ENCODE data around the gene BGN. TPM values are rescaled to one million over a fixed set of nuclear protein-coding genes. Genes with fewer than 3 reads are reported as not detected.
A peak's percentile ranks its signal among the peaks of the same experiment; 100 is the strongest.

The BGN gene
- total RNA-seq, 1 donor from 2014 or later: 175 TPM

DNA sequence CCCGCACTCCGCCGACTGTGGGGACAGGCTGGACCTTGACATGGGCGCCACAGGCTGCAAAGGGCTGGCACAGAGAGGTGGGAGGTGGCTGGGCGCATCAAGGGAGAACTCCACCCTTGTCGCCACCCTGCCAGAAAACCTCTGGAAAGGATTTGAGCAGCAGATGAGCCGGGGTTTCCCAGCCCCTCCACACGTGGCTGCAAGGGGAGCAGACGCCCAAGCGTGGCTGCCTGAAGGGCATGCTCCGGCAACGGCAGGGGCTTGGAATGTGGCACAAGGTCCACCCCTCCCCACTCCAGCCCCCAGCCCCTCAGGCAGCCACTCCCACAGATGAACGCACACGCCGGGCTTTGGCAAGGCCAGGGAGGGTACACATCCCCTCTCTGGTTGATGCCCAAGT is 4.6 kb downstream of the BGN start:
- DNase-seq (ENCODE audit: low spot score): no peak
- intact Hi-C loops (cut with DNase I): no loop called here

GRCh38 chrX:153499876-153500275 is 5.1 kb downstream of the BGN start:
- DNase-seq (ENCODE audit: low spot score): no peak
- intact Hi-C loops (cut with DNase I): no loop called here

DNA sequence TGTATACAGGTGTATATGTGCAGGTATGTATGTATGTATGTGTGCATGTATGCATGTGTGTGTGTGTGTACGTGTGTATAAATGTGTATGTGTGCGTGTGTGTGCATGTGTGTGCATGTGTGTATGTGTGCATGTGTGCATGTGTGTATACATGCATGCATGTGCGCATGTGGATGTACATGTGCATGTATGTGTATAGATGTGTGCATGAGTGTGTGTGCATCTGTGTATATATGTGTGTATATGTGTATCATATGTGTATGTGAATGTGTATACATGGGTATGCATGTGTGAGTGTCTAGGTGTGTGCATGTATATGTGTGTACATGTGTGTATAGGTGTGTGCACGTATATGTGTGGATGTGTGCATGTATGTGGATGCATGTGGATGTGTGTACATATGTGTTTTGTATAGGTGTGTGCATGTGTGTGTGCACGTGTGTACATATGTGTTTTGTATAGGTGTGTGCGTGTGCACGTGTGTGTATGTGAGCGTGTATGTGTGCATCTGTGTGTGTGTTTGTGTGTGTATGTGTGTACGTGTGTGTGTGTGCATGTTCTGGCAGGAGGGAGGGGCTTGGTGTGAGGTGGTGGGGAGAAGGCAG is 6.0 kb downstream of the BGN start:
- DNase-seq (ENCODE audit: low spot score): no peak
- intact Hi-C loops (cut with DNase I): no loop called here

GRCh38 chrX:153501530-153501929 is 6.8 kb downstream of the BGN start:
- intact Hi-C loops (cut with DNase I): no loop called here
- DNase-seq (ENCODE audit: low spot score): no peak

GRCh38 chrX:153502131-153502530 is 7.4 kb downstream of the BGN start:
- no peak for DNase-seq (ENCODE audit: low spot score)
- intact Hi-C loops (cut with DNase I): no loop called here

- DNase-seq (ENCODE audit: low spot score): no peak
- intact Hi-C loops (cut with DNase I): no loop called here
Observed at GRCh38 chrX:153502796-153503195, 8.0 kb downstream of the BGN start.

DNA sequence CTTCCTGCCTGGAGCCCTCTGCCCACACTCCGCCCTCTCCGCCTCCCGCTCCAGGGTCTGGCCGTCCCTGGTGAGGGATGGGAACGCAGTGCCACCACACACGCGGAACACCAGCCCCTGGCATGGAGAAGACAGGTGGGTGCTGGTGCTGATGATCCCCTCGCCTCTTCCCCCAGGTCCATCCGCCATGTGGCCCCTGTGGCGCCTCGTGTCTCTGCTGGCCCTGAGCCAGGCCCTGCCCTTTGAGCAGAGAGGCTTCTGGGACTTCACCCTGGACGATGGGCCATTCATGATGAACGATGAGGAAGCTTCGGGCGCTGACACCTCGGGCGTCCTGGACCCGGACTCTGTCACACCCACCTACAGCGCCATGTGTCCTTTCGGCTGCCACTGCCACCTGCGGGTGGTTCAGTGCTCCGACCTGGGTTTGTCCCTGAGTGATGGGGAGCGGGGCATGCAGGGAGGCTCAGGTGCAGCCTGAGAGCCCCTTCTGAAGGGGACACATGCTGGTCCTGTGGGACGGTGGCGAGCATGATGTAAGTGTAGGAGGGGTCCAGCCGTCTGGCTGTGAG is 9.8 kb downstream of the BGN start:
- no peak for DNase-seq (ENCODE audit: low spot score)
- intact Hi-C loops (cut with DNase I): loop anchor here (5.0 kb wide), 2 partner anchors 32 to 472 kb away; partner anchors contain the start of gene HAUS7

DNA sequence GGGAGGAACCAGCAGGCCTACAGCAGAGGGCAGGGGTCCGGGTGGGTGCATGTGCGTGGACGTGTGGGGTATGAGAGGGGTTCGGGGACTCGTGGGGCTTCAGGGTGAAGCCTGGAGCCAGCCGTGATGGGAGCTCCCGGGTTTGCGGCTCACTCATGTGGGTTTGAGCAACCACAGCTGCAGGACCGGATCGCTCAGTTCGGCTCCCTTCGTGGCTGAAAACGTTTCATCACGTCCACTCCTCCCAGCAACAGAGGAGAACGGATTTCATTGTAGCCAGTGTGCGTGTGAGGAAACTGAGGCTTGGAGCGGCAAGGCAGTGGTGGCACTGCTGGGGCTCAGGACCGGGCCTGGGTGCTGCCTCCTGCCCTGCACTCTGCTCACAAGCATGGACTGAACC is 10.6 kb downstream of the BGN start:
- intact Hi-C loops (cut with DNase I): loop anchor here (5.0 kb wide), 2 partner anchors 33 to 473 kb away; partner anchors contain the start of gene HAUS7
- DNase-seq (ENCODE audit: low spot score): no peak

GRCh38 chrX:153507484-153508178 is 12.9 kb downstream of the BGN start:
- intact Hi-C loops (cut with DNase I): loop anchor here (5.0 kb wide), 2 partner anchors 35 to 475 kb away; partner anchors contain the start of gene HAUS7
- DNase-seq (ENCODE audit: low spot score): peak; percentile 90

- DNase-seq (ENCODE audit: low spot score): no peak
- intact Hi-C loops (cut with DNase I): loop anchor here (5.0 kb wide), 2 partner anchors 37 to 477 kb away; partner anchors contain the start of gene HAUS7
Observed at GRCh38 chrX:153509592-153509991, 14.8 kb downstream of the BGN start.

DNA sequence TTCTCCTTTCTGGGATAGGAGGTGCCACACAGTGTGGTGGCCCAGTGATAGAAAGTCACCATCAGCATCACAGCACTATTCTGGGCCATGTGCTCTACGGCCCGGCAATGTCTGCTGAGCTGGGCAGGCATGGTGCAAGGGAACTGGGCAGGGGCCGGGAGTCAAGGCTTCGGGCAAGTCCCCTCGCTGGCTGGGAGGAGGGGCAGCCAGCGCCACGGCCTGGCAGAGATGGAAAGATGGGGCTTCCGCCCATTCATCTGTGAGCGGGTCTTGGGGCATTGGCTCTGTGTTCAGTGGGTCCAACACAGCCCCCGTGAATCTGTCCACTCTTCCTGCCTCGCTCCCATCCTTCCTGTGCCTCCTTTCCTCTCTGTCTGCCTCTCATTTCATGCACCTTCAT is 15.6 kb downstream of the BGN start:
- DNase-seq (ENCODE audit: low spot score): no peak
- intact Hi-C loops (cut with DNase I): no loop called here

DNA sequence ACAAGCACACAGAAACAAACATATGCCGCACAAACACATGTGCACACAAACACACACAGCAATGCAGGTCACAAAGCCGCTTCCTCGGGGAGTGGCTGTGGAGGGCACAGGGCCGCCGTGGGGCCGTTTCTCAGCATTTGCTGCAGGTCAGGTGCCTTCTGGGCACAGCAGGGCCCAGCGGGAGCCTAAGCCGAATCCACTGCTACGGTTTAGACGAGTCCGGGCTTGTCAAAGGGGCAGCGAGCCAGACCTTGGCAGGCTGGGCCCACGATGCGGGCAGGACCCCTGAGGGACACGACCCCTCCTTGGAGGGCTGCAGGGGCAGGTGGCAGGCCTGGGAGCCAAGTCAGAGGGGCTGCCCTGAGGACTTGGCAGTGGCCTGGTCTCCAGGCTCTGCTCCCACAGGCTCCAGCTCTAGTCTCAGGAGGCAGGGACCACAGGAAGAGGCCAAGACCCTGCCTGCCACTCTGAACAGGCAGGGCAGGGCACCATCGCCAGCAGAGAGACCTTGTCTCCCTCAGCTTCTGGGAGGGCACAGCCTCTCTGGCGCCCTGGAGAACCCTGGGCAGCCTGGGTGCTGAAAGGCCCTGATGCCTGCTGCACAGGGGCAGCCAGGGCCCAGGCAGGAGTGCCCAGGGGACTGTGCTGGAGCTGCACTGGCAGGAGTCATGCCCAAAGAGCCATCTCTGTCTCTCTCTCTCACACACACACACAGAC is 17.2 kb downstream of the BGN start:
- no peak for DNase-seq (ENCODE audit: low spot score)
- intact Hi-C loops (cut with DNase I): no loop called here

- intact Hi-C loops (cut with DNase I): no loop called here
- DNase-seq (ENCODE audit: low spot score): no peak
Observed at GRCh38 chrX:153512501-153512893, 17.7 kb downstream of the BGN start.

DNA sequence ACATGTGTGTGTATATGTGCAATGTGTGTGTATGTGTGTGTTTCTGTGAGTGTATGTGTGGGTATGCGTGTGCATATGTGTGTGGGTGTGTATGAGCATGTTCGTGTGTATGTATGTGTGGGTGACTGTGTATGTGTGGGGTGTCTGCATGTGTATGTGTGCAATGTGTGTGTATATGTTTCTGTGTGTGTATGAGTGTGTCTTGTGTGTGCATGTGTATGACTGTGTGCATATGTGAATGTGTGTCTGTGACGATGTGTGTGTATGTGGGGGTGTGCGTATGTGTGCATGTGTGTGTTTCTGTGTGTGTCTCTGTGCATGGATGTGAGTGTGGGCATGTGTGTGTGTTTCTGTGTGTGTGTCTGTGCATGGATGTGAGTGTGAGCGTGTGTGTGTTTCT is 18.5 kb downstream of the BGN start:
- intact Hi-C loops (cut with DNase I): no loop called here
- no peak for DNase-seq (ENCODE audit: low spot score)

- intact Hi-C loops (cut with DNase I): no loop called here
- no peak for DNase-seq (ENCODE audit: low spot score)
Observed at GRCh38 chrX:153514259-153514658, 19.5 kb downstream of the BGN start.

GRCh38 chrX:153515435-153515834 is 20.7 kb downstream of the BGN start:
- DNase-seq (ENCODE audit: low spot score): no peak
- intact Hi-C loops (cut with DNase I): no loop called here

DNA sequence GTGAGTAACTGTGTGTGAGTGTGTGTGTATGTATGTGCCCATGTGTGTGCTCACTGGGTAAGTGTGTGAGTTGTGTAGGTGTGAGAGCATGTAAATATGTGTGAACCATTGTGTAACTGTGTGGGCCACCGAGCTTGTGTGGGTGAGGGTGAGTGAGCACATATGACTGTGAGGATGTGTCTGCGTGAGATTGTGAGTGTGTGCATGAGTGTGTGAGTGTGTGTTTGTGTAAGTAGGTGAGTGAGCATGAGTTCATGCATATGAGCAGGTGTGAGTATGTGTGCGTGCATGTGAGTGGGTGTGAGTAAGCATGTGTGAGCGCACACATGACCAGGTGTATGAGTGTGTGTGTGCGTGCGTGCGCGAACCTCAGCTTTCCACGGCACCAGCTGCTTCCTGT is 21.3 kb downstream of the BGN start:
- intact Hi-C loops (cut with DNase I): no loop called here
- no peak for DNase-seq (ENCODE audit: low spot score)

GRCh38 chrX:153517423-153517822 is 22.6 kb downstream of the BGN start, which contains the start of gene ATP2B3:
Gene ATP2B3, plus strand, starts transcription at chrX:153517642. Its CDS starts 18,606 bp downstream, at chrX:153536248.
- no peak for DNase-seq (ENCODE audit: low spot score)
- intact Hi-C loops (cut with DNase I): no loop called here

DNA sequence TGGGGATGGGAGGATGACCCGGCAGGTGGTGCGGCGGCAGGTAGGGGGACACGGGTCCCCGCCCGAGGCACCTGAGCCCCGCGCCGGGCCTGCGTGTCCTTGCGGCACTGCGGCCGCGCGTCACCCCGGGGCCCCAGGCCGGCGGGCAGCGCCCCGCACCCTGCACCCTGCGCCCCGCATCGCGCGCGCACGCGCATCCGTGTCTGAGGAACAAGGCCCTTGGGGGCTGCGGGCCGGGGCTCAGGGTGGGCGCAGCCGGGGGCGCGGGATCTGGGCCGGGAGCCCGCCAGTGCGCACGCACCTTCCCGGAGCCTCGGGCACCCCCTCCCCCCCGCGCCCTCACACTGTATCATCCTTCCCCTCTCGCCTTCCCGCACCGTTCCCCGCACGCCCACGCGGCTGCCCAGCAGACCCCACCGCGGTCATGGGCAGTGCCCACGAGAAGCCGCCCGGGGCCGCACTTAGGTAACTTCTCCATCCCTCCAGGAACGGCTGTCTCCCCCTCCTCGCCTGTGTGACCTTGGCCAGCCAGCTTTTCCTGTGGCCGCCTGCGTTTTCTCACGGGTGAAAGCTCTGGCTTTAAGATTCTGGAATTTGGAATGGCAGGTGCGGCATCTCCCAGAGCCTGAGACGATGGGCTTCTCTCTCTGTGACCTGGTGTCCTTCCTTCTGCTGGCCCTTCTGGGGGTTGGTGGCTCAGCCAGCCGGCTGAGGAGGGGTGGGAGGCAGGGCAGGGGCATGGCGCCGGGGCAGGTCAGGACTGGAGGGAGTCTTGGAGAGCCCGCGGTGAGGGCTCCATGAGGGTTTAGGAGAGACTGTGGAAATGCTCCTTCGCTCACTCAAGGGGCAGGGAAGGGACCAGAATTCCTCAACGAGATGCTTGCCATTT is 23.4 kb downstream of the BGN start:
- no peak for DNase-seq (ENCODE audit: low spot score)
- intact Hi-C loops (cut with DNase I): no loop called here
